ENCODE results near the gene PGC. TPM values are rescaled to one million over a fixed set of nuclear protein-coding genes. Genes with fewer than 3 reads are reported as not detected.

PGC gene
- total and polyA plus RNA-seq, 9 of the 15 experiments (the other 6 are each of a cell fraction or from before 2014, with no cell fraction given), result 0.17 to 0.40 TPM; not detected in 7

DNA sequence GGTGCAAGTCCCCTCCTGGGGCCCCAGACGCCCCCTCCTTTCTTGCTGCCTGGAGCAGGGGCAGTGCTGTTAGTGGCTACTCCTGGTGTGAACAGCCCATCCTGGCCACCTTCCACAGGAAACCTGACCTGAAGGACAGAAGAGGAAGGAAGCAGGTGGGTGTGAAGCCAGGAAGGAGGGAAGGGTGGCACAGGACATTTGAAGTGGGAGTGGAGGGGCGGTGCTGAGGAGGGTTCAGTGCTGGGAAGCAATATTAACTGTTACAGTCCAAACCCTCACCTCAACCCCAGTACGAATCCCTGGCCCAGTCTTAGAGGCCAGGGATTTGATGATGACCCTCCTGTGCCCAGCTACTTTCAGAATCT is 34.2 kb upstream of the PGC start (continued):
- no peak for TF ChIP-seq KDM2B (CRISPR knock-in tag; IDR thresholded peaks at IDR 0.05)
- no peak for TF ChIP-seq RBFOX2 (IDR thresholded peaks at IDR 0.05; ENCODE audit: low read depth, low read length)
- TF ChIP-seq ZKSCAN8 (CRISPR knock-in tag; IDR thresholded peaks at IDR 0.05), result no peak
- TF ChIP-seq MEIS2 (IDR thresholded peaks at IDR 0.05; ENCODE audit: partially characterized antibody), result no peak
- TF ChIP-seq CBX2 (IDR thresholded peaks at IDR 0.05; ENCODE audit: insufficient read depth, low read length, poor library complexity, severe bottlenecking), result no peak
- no peak for TF ChIP-seq PCBP1 (IDR thresholded peaks at IDR 0.05; ENCODE audit: low read depth, low read length, poor library complexity, severe bottlenecking)
- no peak for TF ChIP-seq GTF2F1 (IDR thresholded peaks at IDR 0.05; ENCODE audit: low read depth, low read length)
- no peak for TF ChIP-seq KDM1A (IDR thresholded peaks at IDR 0.05)
- TF ChIP-seq, protein P1, sequence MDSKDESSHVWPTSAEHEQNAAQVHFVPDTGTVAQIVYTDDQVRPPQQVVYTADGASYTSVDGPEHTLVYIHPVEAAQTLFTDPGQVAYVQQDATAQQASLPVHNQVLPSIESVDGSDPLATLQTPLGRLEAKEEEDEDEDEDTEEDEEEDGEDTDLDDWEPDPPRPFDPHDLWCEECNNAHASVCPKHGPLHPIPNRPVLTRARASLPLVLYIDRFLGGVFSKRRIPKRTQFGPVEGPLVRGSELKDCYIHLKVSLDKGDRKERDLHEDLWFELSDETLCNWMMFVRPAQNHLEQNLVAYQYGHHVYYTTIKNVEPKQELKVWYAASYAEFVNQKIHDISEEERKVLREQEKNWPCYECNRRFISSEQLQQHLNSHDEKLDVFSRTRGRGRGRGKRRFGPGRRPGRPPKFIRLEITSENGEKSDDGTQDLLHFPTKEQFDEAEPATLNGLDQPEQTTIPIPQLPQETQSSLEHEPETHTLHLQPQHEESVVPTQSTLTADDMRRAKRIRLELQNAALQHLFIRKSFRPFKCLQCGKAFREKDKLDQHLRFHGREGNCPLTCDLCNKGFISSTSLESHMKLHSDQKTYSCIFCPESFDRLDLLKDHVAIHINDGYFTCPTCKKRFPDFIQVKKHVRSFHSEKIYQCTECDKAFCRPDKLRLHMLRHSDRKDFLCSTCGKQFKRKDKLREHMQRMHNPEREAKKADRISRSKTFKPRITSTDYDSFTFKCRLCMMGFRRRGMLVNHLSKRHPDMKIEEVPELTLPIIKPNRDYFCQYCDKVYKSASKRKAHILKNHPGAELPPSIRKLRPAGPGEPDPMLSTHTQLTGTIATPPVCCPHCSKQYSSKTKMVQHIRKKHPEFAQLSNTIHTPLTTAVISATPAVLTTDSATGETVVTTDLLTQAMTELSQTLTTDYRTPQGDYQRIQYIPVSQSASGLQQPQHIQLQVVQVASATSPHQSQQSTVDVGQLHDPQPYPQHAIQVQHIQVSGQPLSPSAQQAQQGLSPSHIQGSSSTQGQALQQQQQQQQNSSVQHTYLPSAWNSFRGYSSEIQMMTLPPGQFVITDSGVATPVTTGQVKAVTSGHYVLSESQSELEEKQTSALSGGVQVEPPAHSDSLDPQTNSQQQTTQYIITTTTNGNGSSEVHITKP (IDR thresholded peaks at IDR 0.05; ENCODE audit: partially characterized antibody), result peak; percentile 54
- no peak for TF ChIP-seq HNRNPL (IDR thresholded peaks at IDR 0.05; ENCODE audit: low read depth, low read length)
- TF ChIP-seq, protein P2, sequence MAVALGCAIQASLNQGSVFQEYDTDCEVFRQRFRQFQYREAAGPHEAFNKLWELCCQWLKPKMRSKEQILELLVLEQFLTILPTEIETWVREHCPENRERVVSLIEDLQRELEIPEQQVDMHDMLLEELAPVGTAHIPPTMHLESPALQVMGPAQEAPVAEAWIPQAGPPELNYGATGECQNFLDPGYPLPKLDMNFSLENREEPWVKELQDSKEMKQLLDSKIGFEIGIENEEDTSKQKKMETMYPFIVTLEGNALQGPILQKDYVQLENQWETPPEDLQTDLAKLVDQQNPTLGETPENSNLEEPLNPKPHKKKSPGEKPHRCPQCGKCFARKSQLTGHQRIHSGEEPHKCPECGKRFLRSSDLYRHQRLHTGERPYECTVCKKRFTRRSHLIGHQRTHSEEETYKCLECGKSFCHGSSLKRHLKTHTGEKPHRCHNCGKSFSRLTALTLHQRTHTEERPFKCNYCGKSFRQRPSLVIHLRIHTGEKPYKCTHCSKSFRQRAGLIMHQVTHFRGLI (CRISPR knock-in tag; IDR thresholded peaks at IDR 0.05), result no peak
- no peak for TF ChIP-seq SMARCB1 (IDR thresholded peaks at IDR 0.05; ENCODE audit: insufficient read length, low read depth)
- TF ChIP-seq FOSL1 (tag; conservative IDR thresholded peaks at IDR 0.05), result no peak
- TF ChIP-seq TAF7 (tag; IDR thresholded peaks at IDR 0.05), result no peak
- no peak for TF ChIP-seq ZNF408 (CRISPR knock-in tag; IDR thresholded peaks at IDR 0.05; ENCODE audit: low read depth)
- TF ChIP-seq, protein P3, sequence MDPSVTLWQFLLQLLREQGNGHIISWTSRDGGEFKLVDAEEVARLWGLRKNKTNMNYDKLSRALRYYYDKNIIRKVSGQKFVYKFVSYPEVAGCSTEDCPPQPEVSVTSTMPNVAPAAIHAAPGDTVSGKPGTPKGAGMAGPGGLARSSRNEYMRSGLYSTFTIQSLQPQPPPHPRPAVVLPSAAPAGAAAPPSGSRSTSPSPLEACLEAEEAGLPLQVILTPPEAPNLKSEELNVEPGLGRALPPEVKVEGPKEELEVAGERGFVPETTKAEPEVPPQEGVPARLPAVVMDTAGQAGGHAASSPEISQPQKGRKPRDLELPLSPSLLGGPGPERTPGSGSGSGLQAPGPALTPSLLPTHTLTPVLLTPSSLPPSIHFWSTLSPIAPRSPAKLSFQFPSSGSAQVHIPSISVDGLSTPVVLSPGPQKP (CRISPR knock-in tag; IDR thresholded peaks at IDR 0.05), result no peak
- TF ChIP-seq PYGO2 (tag; IDR thresholded peaks at IDR 0.05), result no peak
- TF ChIP-seq EWSR1 (IDR thresholded peaks at IDR 0.05; ENCODE audit: borderline replicate concordance, low read depth, partially characterized antibody), result no peak
- no peak for TF ChIP-seq SOX6 (IDR thresholded peaks at IDR 0.05)
- TF ChIP-seq ZEB2 (IDR thresholded peaks at IDR 0.05), result 0 out of 2 replicates have a peak, but pooled peaks have one; percentile 4
- no peak for TF ChIP-seq MAZ (CRISPR knock-in tag; conservative IDR thresholded peaks at IDR 0.05 in 1 of 2, IDR thresholded peaks at IDR 0.05 in 1 of 2)
- no peak for TF ChIP-seq NR2F6 (CRISPR knock-in tag; IDR thresholded peaks at IDR 0.05)
